Endothelial cell of umbilical vein (primary cell): ENCODE measurements around the gene CCDC34. TPM values are rescaled to one million over a fixed set of nuclear protein-coding genes. Genes with fewer than 3 reads are reported as not detected.

Source experiments
- BruUV-seq: library from RNA; stranded (reverse); fragments of 400-500 nt; replicated peaks from 2 replicates; lab custom pipeline; 2021; lab: Mats Ljungman, UMichigan
- CTCF ChIA-PET: fragments of 300-600, 350-600 bp; sonication (Branson Sonifier 250); formaldehyde crosslinking; loops from one replicate; lab custom pipeline; 2021; ENCODE audit warnings: antibody characterized with exemption, inconsistent platforms; lab: Charles Lee
- POLR2A ChIA-PET: fragments of 300-600, 350-600 bp; sonication (Branson Sonifier 250); formaldehyde crosslinking; loops from one replicate; lab custom pipeline; 2021; ENCODE audit warnings: antibody characterized with exemption, inconsistent platforms; lab: Charles Lee
- DNase-seq: peaks from one replicate; pipeline ENCODE4 v3.0.0-alpha.2; 2011; ENCODE audit warnings: low read depth, low spot score
- FAIRE-seq: peaks from 2 replicates; lab custom pipeline; 2011; peaks lifted over from hg19 to GRCh38; lab: Jason Lieb, UNC
- H2AFZ ChIP-seq: 2 replicates; pipeline ENCODE4 v1.6.0; 2012; ENCODE audit warnings: low read depth, low read length, control low read depth, inconsistent platforms
- H3K27ac ChIP-seq: 2 replicates; pipeline ENCODE4 v1.5.1; 2011; ENCODE audit warnings: low read depth, mild to moderate bottlenecking, control low read depth, low read length, moderate library complexity; ENCODE audit not compliant: insufficient read depth
- H3K27me3 ChIP-seq, 2 experiments: 2 replicates each; pipeline versions ENCODE4 v1.6.0 to v1.6.1; 2011; ENCODE audit warnings: low read length in 2 of 2, mixed read lengths in 1 of 2; ENCODE audit not compliant: control insufficient read depth in 2 of 2, insufficient read depth in 2 of 2
- H3K36me3 ChIP-seq, 2 experiments: 2 replicates in 1 of 2; 3 replicates in 1 of 2; pipeline ENCODE4 v1.5.1; 2011; ENCODE audit warnings: low read length in 2 of 2, mild to moderate bottlenecking in 1 of 2, moderate library complexity in 1 of 2; ENCODE audit not compliant: control insufficient read depth in 2 of 2, insufficient read depth in 2 of 2; ENCODE audit errors: extremely low read depth in 1 of 2
- H3K4me1 ChIP-seq: 3 replicates; pipeline ENCODE4 v1.5.1; 2011; ENCODE audit warnings: mild to moderate bottlenecking, low read length; ENCODE audit not compliant: control insufficient read depth, insufficient read depth; ENCODE audit errors: extremely low read depth
- H3K4me2 ChIP-seq: 2 replicates; pipeline ENCODE4 v1.6.1; 2011; ENCODE audit warnings: low read length, control low read depth, mixed read lengths; ENCODE audit not compliant: insufficient read depth
- H3K4me3 ChIP-seq, 3 experiments: fragments of 200-600 bp in 1 of 3; sonication (generic), shearing (Covaris generic) in 1 of 3; replicated peaks in 1 of 3; 2 replicates each; pipeline ENCODE4 v1.5.1; 2011 to 2016; ENCODE audit warnings: control low read depth in 3 of 3, low read length in 3 of 3, mild to moderate bottlenecking in 2 of 3, inconsistent platforms in 1 of 3, low read depth in 1 of 3, moderate library complexity in 1 of 3; ENCODE audit not compliant: insufficient read depth in 1 of 3
- H3K79me2 ChIP-seq: 2 replicates; pipeline ENCODE4 v1.6.0; 2012; ENCODE audit warnings: low read length, inconsistent platforms; ENCODE audit not compliant: control insufficient read depth, insufficient read depth
- H3K9ac ChIP-seq: replicated peaks from 2 replicates; pipeline ENCODE3; 2011; ENCODE audit warnings: low read length, control low read depth; ENCODE audit not compliant: insufficient read depth; ENCODE audit errors: extremely low read depth
- H3K9me1 ChIP-seq: replicated peaks from 3 replicates; pipeline ENCODE4 v1.6.0; 2011; ENCODE audit warnings: mild to moderate bottlenecking, low read length; ENCODE audit not compliant: control insufficient read depth, insufficient read depth; ENCODE audit errors: extremely low read depth
- H3K9me3 ChIP-seq: replicated peaks from 2 replicates; pipeline ENCODE4 v1.5.1; 2012; ENCODE audit warnings: low read length, inconsistent platforms; ENCODE audit not compliant: control insufficient read depth, insufficient read depth
- H4K20me1 ChIP-seq: replicated peaks from 2 replicates; pipeline ENCODE3; 2011; ENCODE audit warnings: mild to moderate bottlenecking, low read length; ENCODE audit not compliant: control insufficient read depth, insufficient read depth; ENCODE audit errors: extremely low read depth
- CTCF ChIP-seq, 2 donors: IDR thresholded peaks; 1 replicate in 1 of 2; 2 replicates in 1 of 2; pipeline ENCODE4 v1.5.1; 2011; ENCODE audit warnings: low read length in 2 of 2, mild to moderate bottlenecking in 2 of 2, moderate library complexity in 2 of 2, control low read depth in 1 of 2, inconsistent platforms in 1 of 2, low read depth in 1 of 2; ENCODE audit not compliant: insufficient read depth in 1 of 2; ENCODE audit errors: extremely low read depth in 1 of 2
- EZH2 ChIP-seq: IDR thresholded peaks from 2 replicates; pipeline ENCODE4 v1.6.1; 2012; ENCODE audit warnings: borderline replicate concordance, low read depth, mild to moderate bottlenecking, moderate library complexity, low read length, inconsistent platforms; ENCODE audit not compliant: severe bottlenecking
- FOS ChIP-seq: IDR thresholded peaks from 2 replicates; pipeline ENCODE4 v1.6.1; 2011; ENCODE audit warnings: mild to moderate bottlenecking, low read length, moderate library complexity, borderline replicate concordance; ENCODE audit not compliant: insufficient read depth
- GATA2 ChIP-seq: IDR thresholded peaks from 2 replicates; pipeline ENCODE4 v1.7.0; 2011; ENCODE audit warnings: low read depth, mild to moderate bottlenecking, moderate library complexity, mixed read lengths, low read length; ENCODE audit not compliant: insufficient read length, insufficient read depth
- JUN ChIP-seq: IDR thresholded peaks from 2 replicates; pipeline ENCODE4 v1.6.1; 2011; ENCODE audit warnings: borderline replicate concordance, low read depth; ENCODE audit not compliant: insufficient read length, insufficient read depth
- MYC ChIP-seq: IDR thresholded peaks from one replicate; pipeline ENCODE4 v1.6.1; 2011; ENCODE audit warnings: mild to moderate bottlenecking, low read depth, low read length
- POLR2A ChIP-seq: IDR thresholded peaks from 2 replicates; pipeline ENCODE4 v1.6.1; 2012; ENCODE audit warnings: low read depth, mild to moderate bottlenecking, control low read depth, low read length
- POLR2AphosphoS5 ChIP-seq: IDR thresholded peaks from 2 replicates; pipeline ENCODE4 v1.6.1; 2012; ENCODE audit warnings: low read depth, mild to moderate bottlenecking, control low read depth, low read length, moderate library complexity; ENCODE audit not compliant: insufficient read depth
- dilution Hi-C: fragments of 300-500 bp; cut with MboI; formaldehyde crosslinking; loops from one replicate; pipeline ENCODE4 v1.15.0; 2019; ENCODE audit warnings: low sequenced_read_pairs; ENCODE audit not compliant: extremely low pct_ligation_motif_present
- intact Hi-C: fragments of 100-400 bp; cut with micrococcal nuclease; formaldehyde crosslinking; loops from one replicate; pipeline ENCODE4 v1.10.0; 2022
- polyA plus RNA-seq, 4 experiments: library from polyadenylated mRNA; depleted of rRNA in 3 of 4; stranded (reverse) in 3 of 4; unstranded in 1 of 4; fragments of >200 nt; gene quantifications; 2 replicates each; pipeline versions ENCODE4 v1.2.1 to v1.2.3, GENCODE V29; 2011 to 2012; ENCODE audit warnings: missing spikeins in 1 of 4
- total RNA-seq: library from RNA; stranded (reverse); gene quantifications from 2 replicates; pipeline ENCODE4 v1.2.3, GENCODE V29; 2021
- TF ChIP-seq, protein P1 (sequence below): IDR thresholded peaks from 2 replicates; pipeline ENCODE4 v1.6.1; 2011; ENCODE audit not compliant: insufficient read depth, insufficient read length

The CCDC34 gene
- total and polyA plus RNA-seq, 2 donors (not counting 3 experiments of a cell fraction or from before 2014, with no cell fraction given), result 2.3 to 11.4 TPM

GRCh38 chr11:27350511-27350910, 12.5 kb downstream of the CCDC34 start:
- dilution Hi-C loops, result no loop called here
- intact Hi-C loops, result no loop called here
- H3K9ac ChIP-seq, result no peak overlapping the region
- H3K27ac ChIP-seq, result no peak overlapping the region
- H4K20me1 ChIP-seq, result no peaks in the 10 kb centered on the region
- no peak for FAIRE-seq
- no peaks in the 10 kb centered on the region for H3K79me2 ChIP-seq
- no peaks in the 10 kb centered on the region for H3K4me1 ChIP-seq
- no peak overlapping the region for H2AFZ ChIP-seq
- POLR2A ChIA-PET, result no interaction called here
- no TSS peak for BruUV-seq
- no peaks in the 10 kb centered on the region for H3K27me3 ChIP-seq
- H3K4me2 ChIP-seq, result no peak overlapping the region
- CTCF ChIA-PET, result interaction anchor here (1.3 to 1.4 kb wide), 2 partner anchors 54 to 136 kb away, joined by 3 to 4 read pairs; no protein-coding TSS in a partner anchor
- no peaks in the 10 kb centered on the region for H3K9me3 ChIP-seq
- DNase-seq, result peak; percentile 19
- H3K36me3 ChIP-seq, result no peaks in the 10 kb centered on the region
- TF ChIP-seq FOS, result no peak
- no peak for TF ChIP-seq EZH2
- no peak for TF ChIP-seq MYC
- TF ChIP-seq POLR2A, result no peak
- no peak for TF ChIP-seq JUN
- TF ChIP-seq GATA2, result no peak
- TF ChIP-seq, protein P1, sequence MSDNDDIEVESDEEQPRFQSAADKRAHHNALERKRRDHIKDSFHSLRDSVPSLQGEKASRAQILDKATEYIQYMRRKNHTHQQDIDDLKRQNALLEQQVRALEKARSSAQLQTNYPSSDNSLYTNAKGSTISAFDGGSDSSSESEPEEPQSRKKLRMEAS, result no peak
- TF ChIP-seq POLR2AphosphoS5, result no peak
- no peak for TF ChIP-seq CTCF (IDR thresholded peaks at IDR 0.05; ENCODE audit: extremely low read depth in 1 of 2, insufficient read depth in 1 of 2, low read depth in 1 of 2, low read length in 2 of 2)
- H3K4me3 ChIP-seq, result no peak overlapping the region
- no peaks in the 10 kb centered on the region for H3K9me1 ChIP-seq
